ENCODE data around the gene STXBP6. TPM values are rescaled to one million over a fixed set of nuclear protein-coding genes. Genes with fewer than 3 reads are reported as not detected.

Gene STXBP6
- total and polyA plus RNA-seq, 10 of the 15 experiments (the other 5 are each of a cell fraction or from before 2014, with no cell fraction given): 1.2 to 47.3 (median 1.9) TPM

DNA sequence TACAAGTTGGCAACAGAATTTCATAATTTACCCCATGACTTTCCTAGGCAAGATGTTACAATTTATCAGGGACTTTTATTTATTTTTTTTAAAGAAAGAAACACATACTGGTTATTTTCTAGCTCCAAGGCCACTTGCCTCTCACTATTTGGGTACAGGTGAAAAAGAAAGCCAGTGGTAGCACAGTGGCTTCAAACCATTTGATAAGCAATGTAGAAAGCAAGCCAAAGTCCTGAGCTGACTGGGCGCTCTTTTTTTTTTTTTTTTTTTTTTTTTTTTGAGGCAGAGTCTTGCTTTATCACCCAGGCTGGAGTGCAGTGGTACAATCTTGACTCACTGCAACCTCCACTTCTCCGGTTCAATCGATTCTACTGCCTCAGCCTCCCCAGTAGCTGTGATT, 73.3 kb downstream of the STXBP6 start:
- Histone ChIP-seq H3K36me3 (ENCODE audit: control insufficient read depth in 2 of 2, insufficient read depth in 2 of 2, low read length in 1 of 2) (no peaks in the 10 kb centered on the region), H3K4me1 (ENCODE audit: control insufficient read depth, insufficient read depth, low read length) (peaks cover 5% of the 10 kb centered on the region; the same call in 1 of the 2 replicates), H3K9me3 (replicated peaks; ENCODE audit: control insufficient read depth, insufficient read depth, low read length) (no peaks in the 10 kb centered on the region), H3K9ac (ENCODE audit: control insufficient read depth, insufficient read depth, low read length) (no peak overlapping the region), H3K4me2 (ENCODE audit: control insufficient read depth, insufficient read depth) (no peak overlapping the region), H3K27ac (ENCODE audit: control insufficient read depth, insufficient read depth) (no peak overlapping the region), H2AFZ (ENCODE audit: control insufficient read depth, low read depth, low read length) (no peak overlapping the region), H3K27me3 (replicated peaks in 1 of 2; ENCODE audit: control insufficient read depth in 2 of 2, insufficient read depth in 2 of 2, low read length in 1 of 2) (no peaks in the 10 kb centered on the region), H4K20me1 (ENCODE audit: control insufficient read depth, insufficient read depth) (no peaks in the 10 kb centered on the region), H3K79me2 (ENCODE audit: control insufficient read depth, insufficient read depth, low read length) (no peaks in the 10 kb centered on the region), H3K4me3 (no peak overlapping the region)
- TF ChIP-seq, protein P1, sequence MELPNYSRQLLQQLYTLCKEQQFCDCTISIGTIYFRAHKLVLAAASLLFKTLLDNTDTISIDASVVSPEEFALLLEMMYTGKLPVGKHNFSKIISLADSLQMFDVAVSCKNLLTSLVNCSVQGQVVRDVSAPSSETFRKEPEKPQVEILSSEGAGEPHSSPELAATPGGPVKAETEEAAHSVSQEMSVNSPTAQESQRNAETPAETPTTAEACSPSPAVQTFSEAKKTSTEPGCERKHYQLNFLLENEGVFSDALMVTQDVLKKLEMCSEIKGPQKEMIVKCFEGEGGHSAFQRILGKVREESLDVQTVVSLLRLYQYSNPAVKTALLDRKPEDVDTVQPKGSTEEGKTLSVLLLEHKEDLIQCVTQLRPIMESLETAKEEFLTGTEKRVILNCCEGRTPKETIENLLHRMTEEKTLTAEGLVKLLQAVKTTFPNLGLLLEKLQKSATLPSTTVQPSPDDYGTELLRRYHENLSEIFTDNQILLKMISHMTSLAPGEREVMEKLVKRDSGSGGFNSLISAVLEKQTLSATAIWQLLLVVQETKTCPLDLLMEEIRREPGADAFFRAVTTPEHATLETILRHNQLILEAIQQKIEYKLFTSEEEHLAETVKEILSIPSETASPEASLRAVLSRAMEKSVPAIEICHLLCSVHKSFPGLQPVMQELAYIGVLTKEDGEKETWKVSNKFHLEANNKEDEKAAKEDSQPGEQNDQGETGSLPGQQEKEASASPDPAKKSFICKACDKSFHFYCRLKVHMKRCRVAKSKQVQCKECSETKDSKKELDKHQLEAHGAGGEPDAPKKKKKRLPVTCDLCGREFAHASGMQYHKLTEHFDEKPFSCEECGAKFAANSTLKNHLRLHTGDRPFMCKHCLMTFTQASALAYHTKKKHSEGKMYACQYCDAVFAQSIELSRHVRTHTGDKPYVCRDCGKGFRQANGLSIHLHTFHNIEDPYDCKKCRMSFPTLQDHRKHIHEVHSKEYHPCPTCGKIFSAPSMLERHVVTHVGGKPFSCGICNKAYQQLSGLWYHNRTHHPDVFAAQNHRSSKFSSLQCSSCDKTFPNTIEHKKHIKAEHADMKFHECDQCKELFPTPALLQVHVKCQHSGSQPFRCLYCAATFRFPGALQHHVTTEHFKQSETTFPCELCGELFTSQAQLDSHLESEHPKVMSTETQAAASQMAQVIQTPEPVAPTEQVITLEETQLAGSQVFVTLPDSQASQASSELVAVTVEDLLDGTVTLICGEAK (IDR thresholded peaks at IDR 0.05; ENCODE audit: borderline replicate concordance): no peak
- no peak for TF ChIP-seq ZNF592 (IDR thresholded peaks at IDR 0.05)
- no peak for TF ChIP-seq DPF2 (IDR thresholded peaks at IDR 0.05)
- WGBS (ENCODE audit: insufficient coverage, insufficient replicate concordance, low lambda C conversion rate, missing lambda C conversion rate): 51% methylated on average over 3 of the region's 3 CpGs
- ChIA-PET CTCF (interaction anchor here (0.6 to 4.0 kb wide), 4 partner anchors 12 to 170 kb away, joined by 3 to 42 read pairs (median 4); no protein-coding TSS in a partner anchor), RAD21 (ENCODE audit: unreplicated experiment) (interaction anchor here (0.7 to 3.3 kb wide), 9 partner anchors 15 to 1080 kb away, joined by 3 to 15 read pairs (median 4); no protein-coding TSS in a partner anchor), POLR2A (interaction anchor here (0.6 to 2.3 kb wide), 4 partner anchors 17 to 54 kb away, joined by 3 to 10 read pairs (median 4); no protein-coding TSS in a partner anchor), SMC1A (ENCODE audit: uncharacterized antibody, unreplicated experiment) (interaction anchor here (0.5 to 20.7 kb wide), 15 partner anchors 11 to 249 kb away, joined by 3 to 390 read pairs (median 5); no protein-coding TSS in a partner anchor)
- ATAC-seq (no peak), FAIRE-seq (no peak), DNase-seq (ENCODE audit: low read depth, low spot score) (no peak)
- BruUV-seq (replicated peaks): no TSS peak
- intact Hi-C loops (cut with micrococcal nuclease; ENCODE audit: unreplicated experiment) (loop anchor here (5.0 kb wide), 1 partner anchor 34 kb away; no protein-coding TSS in a partner anchor), in situ Hi-C loops (cut with MboI) (no loop called here)
